Effector memory CD8-positive, alpha-beta T cell (primary cell): ENCODE data around the gene OPRM1.

ENCODE experiments used
- ATAC-seq: fragments of 150-1000 bp; cut with Tn5 transposase; replicated peaks from 2 replicates; pipeline ENCODE4 v1.10.0; 2021; ENCODE audit warnings: mild to moderate bottlenecking, moderate library complexity
- DNase-seq, 3 experiments: peaks; one replicate each; pipeline ENCODE4 v3.0.0; 2021
- H3K27ac Mint-ChIP-seq, 2 donors: one replicate each; pipeline ENCODE4 v1.8.0; 2022; ENCODE audit warnings: mild to moderate bottlenecking in 2 of 2, mixed read lengths in 2 of 2, moderate library complexity in 2 of 2
- H3K27me3 Mint-ChIP-seq, 2 donors: one replicate each; pipeline ENCODE4 v1.8.0; 2022; ENCODE audit warnings: mixed read lengths in 2 of 2
- H3K36me3 Mint-ChIP-seq: one replicate; pipeline ENCODE4 v1.8.0; 2022; ENCODE audit warnings: mild to moderate bottlenecking, moderate library complexity, mixed read lengths; ENCODE audit not compliant: insufficient read depth
- H3K4me1 Mint-ChIP-seq, 2 donors: one replicate each; pipeline ENCODE4 v1.8.0; 2022; ENCODE audit warnings: low read depth in 2 of 2, mixed read lengths in 2 of 2
- H3K4me3 Mint-ChIP-seq, 2 donors: one replicate each; pipeline ENCODE4 v1.8.0; 2022; ENCODE audit warnings: mild to moderate bottlenecking in 2 of 2, mixed read lengths in 2 of 2, moderate library complexity in 2 of 2
- H3K9me3 Mint-ChIP-seq, 2 donors: one replicate each; pipeline ENCODE4 v1.8.0; 2022; ENCODE audit warnings: mixed read lengths in 2 of 2

OPRM1 gene

GRCh38 chr6:154138793-154139192, 99.8 kb downstream of the OPRM1 start:
- H3K4me1 Mint-ChIP-seq = no peaks in the 10 kb centered on the region
- H3K4me3 Mint-ChIP-seq = no peak overlapping the region
- H3K36me3 Mint-ChIP-seq = no peaks in the 10 kb centered on the region
- H3K27me3 Mint-ChIP-seq = peaks cover 21 to 47% of the 10 kb centered on the region in 2 donors
- ATAC-seq (no peak), DNase-seq (no peak)
- H3K9me3 Mint-ChIP-seq = no peaks in the 10 kb centered on the region
- H3K27ac Mint-ChIP-seq = peak overlapping the region in 1 of 2 donors; percentile 60

GRCh38 chr6:154139892-154140291, 100.9 kb downstream of the OPRM1 start:
- no peak overlapping the region for H3K27ac Mint-ChIP-seq
- H3K9me3 Mint-ChIP-seq = no peaks in the 10 kb centered on the region
- ATAC-seq (peak; percentile 19), DNase-seq (no peak)
- peaks cover 20 to 47% of the 10 kb centered on the region in 2 donors for H3K27me3 Mint-ChIP-seq
- H3K4me3 Mint-ChIP-seq = no peak overlapping the region
- H3K4me1 Mint-ChIP-seq = no peaks in the 10 kb centered on the region
- H3K36me3 Mint-ChIP-seq = no peaks in the 10 kb centered on the region

DNA sequence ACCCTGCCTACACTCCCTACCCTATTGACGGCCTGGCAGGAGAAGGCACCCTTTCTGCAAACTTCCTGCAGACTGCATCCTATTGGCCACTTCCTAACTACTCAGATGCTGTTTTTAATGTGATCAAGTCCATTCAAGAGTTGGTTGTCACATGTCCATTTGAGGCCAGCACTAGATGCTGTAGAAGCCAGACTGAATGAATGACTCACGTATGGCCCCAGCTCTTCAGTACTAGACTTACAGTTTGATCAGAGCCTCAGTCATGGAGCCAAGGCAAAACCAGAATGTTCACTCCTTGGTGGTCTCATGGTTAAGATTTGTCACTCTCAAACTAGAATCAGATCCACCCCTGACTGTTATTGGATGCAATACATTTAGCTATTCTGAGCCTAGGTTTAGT, 101.7 kb downstream of the OPRM1 start:
- no peak for DNase-seq
- no peaks in the 10 kb centered on the region for H3K36me3 Mint-ChIP-seq

GRCh38 chr6:154143753-154144152, 104.7 kb downstream of the OPRM1 start:
- ATAC-seq (no peak), DNase-seq (no peak)
- no peaks in the 10 kb centered on the region for H3K4me1 Mint-ChIP-seq
- no peaks in the 10 kb centered on the region for H3K36me3 Mint-ChIP-seq
- no peak overlapping the region for H3K4me3 Mint-ChIP-seq
- no peaks in the 10 kb centered on the region for H3K9me3 Mint-ChIP-seq
- H3K27ac Mint-ChIP-seq = no peak overlapping the region
- H3K27me3 Mint-ChIP-seq = peaks cover 41 to 59% of the 10 kb centered on the region in 2 donors

More for the DNA sequence above, 101.7 kb downstream of the OPRM1 start:
- no peak for ATAC-seq
- H3K27ac Mint-ChIP-seq = no peak overlapping the region
- H3K4me1 Mint-ChIP-seq = no peaks in the 10 kb centered on the region
- H3K9me3 Mint-ChIP-seq = no peaks in the 10 kb centered on the region
- H3K27me3 Mint-ChIP-seq = peaks cover 28 to 51% of the 10 kb centered on the region in 2 donors
- H3K4me3 Mint-ChIP-seq = no peak overlapping the region

DNA sequence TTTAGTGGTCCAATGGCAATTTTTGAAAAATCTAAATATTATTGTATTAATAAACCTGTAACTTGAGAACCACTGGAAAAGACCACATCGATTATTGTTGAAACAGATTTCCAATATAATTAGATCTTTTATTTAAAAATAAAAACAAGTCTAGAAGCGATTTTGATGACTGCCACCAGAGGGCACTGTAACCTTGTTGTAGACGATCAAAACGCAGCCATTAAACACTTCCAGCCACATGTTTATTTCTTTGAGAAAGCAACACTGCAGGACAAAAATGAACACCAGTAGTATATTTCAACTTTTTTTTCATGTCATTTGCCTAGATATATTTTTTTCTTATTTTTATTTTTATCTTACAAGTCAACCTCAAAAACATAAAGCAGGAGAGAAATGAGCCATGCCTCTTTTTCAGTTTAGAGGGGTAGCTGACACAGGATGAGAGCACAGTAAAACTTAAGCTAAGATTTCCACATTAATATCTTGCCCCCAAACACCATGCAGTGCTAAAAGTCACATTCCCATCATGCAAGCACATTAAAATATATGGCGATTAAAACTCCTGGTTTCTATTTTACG, 115.4 kb downstream of the OPRM1 start:
- Mint-ChIP-seq H3K27me3 (peaks cover 0 to 8% of the 10 kb centered on the region in 2 donors), H3K4me3 (no peak overlapping the region), H3K4me1 (peaks cover 26 to 41% of the 10 kb centered on the region in 2 donors), H3K27ac (peak overlapping the region in 1 of 2 donors; percentile 96), H3K36me3 (peaks cover 7% of the 10 kb centered on the region), H3K9me3 (no peaks in the 10 kb centered on the region)
- DNase-seq = peak; percentile 60 to 69 (median 63)
- ATAC-seq = no peak

DNA sequence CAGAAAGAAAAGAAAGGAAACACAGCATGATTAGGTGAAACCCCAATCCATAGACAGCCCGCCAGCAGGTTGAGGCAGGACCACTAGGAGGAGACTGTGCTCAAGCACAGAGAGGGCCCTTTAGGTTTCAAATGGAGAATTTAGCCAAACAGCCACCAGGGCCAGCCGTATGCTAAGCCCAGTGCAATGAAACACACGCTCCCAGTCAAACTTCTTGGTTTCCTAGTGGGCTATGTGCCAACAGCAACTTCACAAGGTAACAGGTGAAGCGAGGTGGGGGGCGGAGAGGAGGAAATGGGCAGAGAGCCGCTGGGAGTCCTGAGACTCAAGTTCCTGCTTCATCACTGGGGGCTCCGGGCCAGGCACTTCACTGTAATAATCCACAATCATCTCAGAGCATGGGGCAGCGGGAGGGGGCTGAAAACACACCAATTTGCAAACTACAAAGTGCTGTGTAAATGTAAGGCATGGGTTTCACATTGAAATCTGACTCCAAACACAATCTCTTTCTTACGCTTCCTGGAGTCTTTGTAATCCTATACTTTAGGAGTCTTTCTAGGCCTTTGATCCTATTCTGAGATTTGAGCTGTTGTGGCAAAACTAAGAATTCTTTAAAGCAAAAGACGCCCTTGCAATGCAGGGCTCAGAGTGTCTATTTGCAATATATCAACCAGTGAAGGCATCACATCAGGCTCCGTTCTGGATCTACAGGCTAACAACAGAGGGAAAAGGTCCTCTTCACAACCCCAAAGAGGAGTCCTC, 117.3 kb downstream of the OPRM1 start:
- Mint-ChIP-seq H3K27me3 (no peaks in the 10 kb centered on the region), H3K9me3 (no peaks in the 10 kb centered on the region), H3K4me3 (peak overlapping the region; percentile 74 to 83), H3K4me1 (peaks cover 31 to 46% of the 10 kb centered on the region in 2 donors), H3K27ac (peak overlapping the region; percentile 94 to 96), H3K36me3 (peaks cover 9% of the 10 kb centered on the region)
- DNase-seq (peak; percentile 51 to 64 (median 54)), ATAC-seq (peak; percentile 93)

DNA sequence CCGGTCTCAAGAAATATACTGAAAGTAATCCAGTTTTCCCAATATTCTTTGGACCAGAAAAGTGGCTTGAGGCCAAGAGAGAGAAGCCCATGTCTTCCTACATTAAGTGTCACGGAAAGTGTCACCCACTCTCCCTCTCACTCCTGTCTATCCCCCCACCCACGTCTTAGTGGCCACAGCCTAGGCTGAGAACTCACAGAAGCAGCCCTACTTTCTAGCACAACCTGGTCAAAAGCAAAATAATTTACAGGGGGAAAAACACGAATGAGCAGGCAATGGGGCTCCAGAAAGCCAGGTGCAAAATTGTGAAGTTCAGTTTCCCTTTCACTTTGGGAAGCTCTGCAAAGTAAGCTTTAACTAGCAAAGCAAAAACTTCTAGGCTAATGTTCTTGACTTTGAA, 118.0 kb downstream of the OPRM1 start:
- peak overlapping the region; percentile 94 to 96 for H3K27ac Mint-ChIP-seq
- H3K36me3 Mint-ChIP-seq = peaks cover 9% of the 10 kb centered on the region
- ATAC-seq = peak; percentile 34
- DNase-seq = peak in 1 of 3 experiments; percentile 6
- H3K27me3 Mint-ChIP-seq = no peaks in the 10 kb centered on the region
- peak overlapping the region; percentile 74 to 83 for H3K4me3 Mint-ChIP-seq
- no peaks in the 10 kb centered on the region for H3K9me3 Mint-ChIP-seq
- H3K4me1 Mint-ChIP-seq = peaks cover 31 to 46% of the 10 kb centered on the region in 2 donors

- peaks cover 9% of the 10 kb centered on the region for H3K36me3 Mint-ChIP-seq
- DNase-seq (no peak), ATAC-seq (no peak)
- H3K27me3 Mint-ChIP-seq = no peaks in the 10 kb centered on the region
- H3K9me3 Mint-ChIP-seq = no peaks in the 10 kb centered on the region
- peak overlapping the region; percentile 74 to 83 for H3K4me3 Mint-ChIP-seq
- peaks cover 31 to 46% of the 10 kb centered on the region in 2 donors for H3K4me1 Mint-ChIP-seq
- peak overlapping the region; percentile 94 to 96 for H3K27ac Mint-ChIP-seq
Observed at GRCh38 chr6:154157706-154158105, 118.7 kb downstream of the OPRM1 start.

- peaks cover 31 to 46% of the 10 kb centered on the region in 2 donors for H3K4me1 Mint-ChIP-seq
- ATAC-seq (no peak), DNase-seq (no peak)
Observed at GRCh38 chr6:154159126-154159525, 120.1 kb downstream of the OPRM1 start.

GRCh38 chr6:154161689-154162088, 122.6 kb downstream of the OPRM1 start:
- no peaks in the 10 kb centered on the region for H3K9me3 Mint-ChIP-seq
- DNase-seq = no peak
- peaks cover 9% of the 10 kb centered on the region for H3K36me3 Mint-ChIP-seq
- H3K4me1 Mint-ChIP-seq = peaks cover 25 to 48% of the 10 kb centered on the region in 2 donors
- H3K4me3 Mint-ChIP-seq = no peak overlapping the region
- no peak for ATAC-seq
- H3K27me3 Mint-ChIP-seq = no peaks in the 10 kb centered on the region
- H3K27ac Mint-ChIP-seq = no peak overlapping the region

More at GRCh38 chr6:154159126-154159525, 120.1 kb downstream of the OPRM1 start:
- H3K9me3 Mint-ChIP-seq = no peaks in the 10 kb centered on the region
- H3K4me3 Mint-ChIP-seq = no peak overlapping the region
- H3K27me3 Mint-ChIP-seq = no peaks in the 10 kb centered on the region
- no peak overlapping the region for H3K27ac Mint-ChIP-seq
- peaks cover 9% of the 10 kb centered on the region for H3K36me3 Mint-ChIP-seq

DNA sequence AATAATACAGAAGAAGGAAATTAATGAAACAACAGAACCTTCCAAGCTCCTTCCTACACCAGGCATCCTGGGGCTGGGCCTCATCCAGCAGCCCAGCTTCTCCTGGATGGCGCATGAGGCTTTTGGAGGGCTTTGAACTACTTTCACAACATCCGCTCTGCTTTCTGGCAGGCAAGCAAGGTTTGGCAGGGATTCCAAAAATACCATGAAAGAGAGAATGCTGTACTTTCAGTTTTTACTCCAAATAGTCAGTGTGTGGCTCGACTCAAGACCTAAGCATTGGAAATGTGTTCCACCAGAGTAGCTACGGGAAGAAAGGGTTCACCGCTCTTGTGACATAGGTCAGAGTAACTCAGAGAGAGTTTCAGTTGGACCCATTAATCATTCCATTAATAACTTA, 125.4 kb downstream of the OPRM1 start:
- no peak overlapping the region for H3K4me3 Mint-ChIP-seq
- ATAC-seq (no peak), DNase-seq (no peak)
- H3K4me1 Mint-ChIP-seq = peaks cover 16 to 32% of the 10 kb centered on the region in 2 donors
- H3K9me3 Mint-ChIP-seq = no peaks in the 10 kb centered on the region
- H3K27me3 Mint-ChIP-seq = no peaks in the 10 kb centered on the region
- H3K27ac Mint-ChIP-seq = no peak overlapping the region
- H3K36me3 Mint-ChIP-seq = peaks cover 13% of the 10 kb centered on the region

- ATAC-seq (no peak), DNase-seq (no peak)
- Mint-ChIP-seq H3K9me3 (no peaks in the 10 kb centered on the region), H3K4me3 (no peak overlapping the region), H3K36me3 (peaks cover 15% of the 10 kb centered on the region), H3K27ac (peak overlapping the region; percentile 16 to 47), H3K27me3 (no peaks in the 10 kb centered on the region), H3K4me1 (peaks cover 27 to 34% of the 10 kb centered on the region in 2 donors)
Observed at GRCh38 chr6:154165478-154165877, 126.4 kb downstream of the OPRM1 start.

DNA sequence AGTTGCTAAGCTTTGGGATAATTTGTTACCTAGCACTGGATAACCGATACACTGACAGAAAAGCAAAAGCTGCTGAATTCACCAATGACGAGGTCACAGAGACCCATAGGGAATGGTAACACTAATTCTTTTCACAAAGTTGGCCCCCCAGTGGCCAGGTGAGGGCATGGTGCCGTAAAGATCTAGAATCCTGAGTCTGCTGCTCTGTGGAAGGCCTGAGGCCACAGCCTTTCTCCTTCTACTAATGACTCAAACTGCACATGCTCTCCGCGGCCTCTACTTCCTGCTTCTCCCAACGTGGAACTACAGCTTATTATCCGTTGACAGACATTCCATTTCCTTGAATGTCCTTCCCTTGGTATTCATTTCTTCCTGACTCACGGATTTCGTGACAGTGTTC, 127.1 kb downstream of the OPRM1 start:
- no peaks in the 10 kb centered on the region for H3K27me3 Mint-ChIP-seq
- H3K4me3 Mint-ChIP-seq = no peak overlapping the region
- DNase-seq = no peak
- peaks cover 19% of the 10 kb centered on the region for H3K36me3 Mint-ChIP-seq
- ATAC-seq = no peak
- H3K27ac Mint-ChIP-seq = peak overlapping the region; percentile 39 to 47
- H3K9me3 Mint-ChIP-seq = no peaks in the 10 kb centered on the region
- peaks cover 28 to 40% of the 10 kb centered on the region in 2 donors for H3K4me1 Mint-ChIP-seq

GRCh38 chr6:154167126-154167525, 128.1 kb downstream of the OPRM1 start:
- Mint-ChIP-seq H3K4me3 (no peak overlapping the region), H3K27ac (peak overlapping the region; percentile 11 to 39), H3K9me3 (no peaks in the 10 kb centered on the region), H3K27me3 (no peaks in the 10 kb centered on the region), H3K36me3 (peaks cover 22% of the 10 kb centered on the region), H3K4me1 (peaks cover 26 to 42% of the 10 kb centered on the region in 2 donors)
- ATAC-seq (no peak), DNase-seq (no peak)
